SK-N-MC (cell line): ENCODE data around the gene GNB3.

Source experiments
- DNase-seq: peaks from one replicate; pipeline ENCODE4 v3.0.0-alpha.2; 2011; ENCODE audit warnings: low read depth, low spot score
- H3K27ac ChIP-seq: fragments of 200-600 bp; sonication (generic); 2 replicates; pipeline ENCODE4 v1.5.1; 2016; ENCODE audit warnings: mixed run types
- H3K36me3 ChIP-seq: fragments of 200-600 bp; sonication (generic); 2 replicates; pipeline ENCODE4 v1.6.1; 2017; ENCODE audit warnings: antibody characterized with exemption, low read length, mixed read lengths; ENCODE audit not compliant: insufficient read depth
- H3K4me3 ChIP-seq: fragments of 200-600 bp; sonication (generic); 2 replicates; pipeline ENCODE4 v1.5.1; 2016
- H3K9ac ChIP-seq: fragments of 200-600 bp; sonication (generic); 2 replicates; pipeline ENCODE4 v1.8.0; 2017; ENCODE audit warnings: mixed run types, mixed read lengths; ENCODE audit not compliant: insufficient read length
- H3K9me3 ChIP-seq: fragments of 200-600 bp; sonication (generic); 2 replicates; pipeline ENCODE4 v1.6.1; 2017; ENCODE audit warnings: low read depth, mild to moderate bottlenecking, antibody characterized with exemption, low read length, moderate library complexity, mixed read lengths
- EZH2 ChIP-seq: fragments of 200-600 bp; sonication (generic); IDR thresholded peaks from one replicate; pipeline ENCODE4 v1.6.1; 2017; ENCODE audit warnings: antibody characterized with exemption
- FOXP2 ChIP-seq: optimal IDR thresholded peaks from 2 replicates; pipeline ENCODE3; 2011; ENCODE audit warnings: mild to moderate bottlenecking, moderate library complexity; ENCODE audit not compliant: insufficient read depth; ENCODE audit errors: extremely low read length, control extremely low read depth
- POLR2AphosphoS5 ChIP-seq: IDR thresholded peaks from 2 replicates; pipeline ENCODE4 v1.6.1; 2012; ENCODE audit warnings: mild to moderate bottlenecking, low read depth, low read length, borderline replicate concordance

The GNB3 gene

GRCh38 chr12:6810758-6811157, 30.0 kb upstream of the GNB3 start:
- no peak overlapping the region for H3K4me3 ChIP-seq
- no peaks in the 10 kb centered on the region for H3K36me3 ChIP-seq
- H3K9me3 ChIP-seq, result no peaks in the 10 kb centered on the region
- TF ChIP-seq EZH2, result no peak
- DNase-seq, result no peak
- no peak overlapping the region for H3K9ac ChIP-seq
- no peak overlapping the region for H3K27ac ChIP-seq

DNA sequence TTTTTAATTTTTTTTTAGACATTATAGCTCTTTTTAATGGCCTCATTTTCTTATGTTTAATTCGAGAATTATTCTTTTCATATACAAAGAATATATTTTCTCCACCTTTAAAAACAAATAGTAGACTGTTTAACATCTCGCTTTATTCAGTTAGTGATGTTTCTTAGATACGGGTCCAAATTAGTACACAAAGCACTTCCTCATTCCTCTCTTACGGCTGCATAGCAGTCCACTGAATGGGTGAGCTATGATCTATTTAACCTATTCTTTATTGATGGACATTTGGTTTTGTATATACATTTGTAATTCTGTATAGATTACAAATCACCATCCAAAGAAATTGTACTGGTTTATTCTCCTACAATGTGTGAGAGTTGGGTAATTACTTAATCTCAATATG, 27.4 kb upstream of the GNB3 start:
- Histone ChIP-seq H3K27ac (no peak overlapping the region), H3K9ac (no peak overlapping the region), H3K36me3 (no peaks in the 10 kb centered on the region), H3K9me3 (no peaks in the 10 kb centered on the region), H3K4me3 (no peak overlapping the region)
- TF ChIP-seq EZH2 (no peak), POLR2AphosphoS5 (no peak), FOXP2 (no peak)
- no peak for DNase-seq

DNA sequence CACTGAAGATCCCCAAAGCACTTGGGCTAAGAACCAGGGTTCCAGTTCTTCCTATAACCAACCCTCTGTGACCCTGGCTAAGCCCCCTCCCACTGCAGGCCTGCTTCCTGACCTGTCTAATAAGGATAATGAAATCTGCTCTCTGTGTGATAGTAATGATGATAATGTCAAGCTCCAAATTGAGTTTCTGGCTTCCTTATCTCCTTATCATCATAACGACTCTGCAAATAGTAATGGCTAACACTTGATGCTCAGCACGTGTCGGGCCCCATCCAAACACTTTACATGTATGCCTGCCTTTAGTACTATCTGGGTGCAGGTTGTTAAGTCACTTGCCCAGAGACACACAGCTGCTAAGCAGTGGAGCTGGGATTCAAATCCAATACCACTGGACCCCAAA, 24.1 kb upstream of the GNB3 start:
- no peak overlapping the region for H3K4me3 ChIP-seq
- H3K27ac ChIP-seq, result no peak overlapping the region
- no peak for DNase-seq
- no peaks in the 10 kb centered on the region for H3K36me3 ChIP-seq
- no peak overlapping the region for H3K9ac ChIP-seq
- no peaks in the 10 kb centered on the region for H3K9me3 ChIP-seq
- no peak for TF ChIP-seq FOXP2
- no peak for TF ChIP-seq EZH2
- TF ChIP-seq POLR2AphosphoS5, result no peak

DNA sequence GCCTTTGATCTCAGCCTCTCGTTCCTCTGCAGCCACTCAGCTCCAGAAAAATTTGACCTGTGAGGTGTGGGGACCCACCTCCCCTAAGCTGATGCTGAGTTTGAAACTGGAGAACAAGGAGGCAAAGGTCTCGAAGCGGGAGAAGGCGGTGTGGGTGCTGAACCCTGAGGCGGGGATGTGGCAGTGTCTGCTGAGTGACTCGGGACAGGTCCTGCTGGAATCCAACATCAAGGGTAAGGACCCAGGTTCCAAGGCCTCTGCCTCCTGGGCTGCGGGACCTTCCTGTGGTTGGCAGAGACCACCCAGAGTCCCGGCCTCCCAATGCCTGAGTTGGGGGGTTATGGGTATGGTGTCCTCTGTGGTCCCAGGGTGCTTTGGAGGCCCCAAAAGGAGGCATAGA, 23.6 kb upstream of the GNB3 start:
- H3K36me3 ChIP-seq, result no peaks in the 10 kb centered on the region
- H3K9me3 ChIP-seq, result no peaks in the 10 kb centered on the region
- TF ChIP-seq FOXP2 (no peak), POLR2AphosphoS5 (no peak), EZH2 (no peak)
- H3K4me3 ChIP-seq, result no peak overlapping the region
- DNase-seq, result no peak
- H3K27ac ChIP-seq, result no peak overlapping the region
- no peak overlapping the region for H3K9ac ChIP-seq

- no peaks in the 10 kb centered on the region for H3K9me3 ChIP-seq
- no peak for DNase-seq
Observed at GRCh38 chr12:6817662-6818157, 23.0 kb upstream of the GNB3 start.

GRCh38 chr12:6818222-6818621, 22.5 kb upstream of the GNB3 start:
- H3K27ac ChIP-seq, result no peak overlapping the region
- TF ChIP-seq POLR2AphosphoS5 (no peak), FOXP2 (no peak), EZH2 (no peak)
- no peaks in the 10 kb centered on the region for H3K36me3 ChIP-seq
- DNase-seq, result no peak
- H3K4me3 ChIP-seq, result no peak overlapping the region
- no peak overlapping the region for H3K9ac ChIP-seq
- no peaks in the 10 kb centered on the region for H3K9me3 ChIP-seq

More at GRCh38 chr12:6817662-6818157, 23.0 kb upstream of the GNB3 start:
- H3K4me3 ChIP-seq, result no peak overlapping the region
- H3K27ac ChIP-seq, result no peak overlapping the region
- H3K36me3 ChIP-seq, result no peaks in the 10 kb centered on the region
- H3K9ac ChIP-seq, result no peak overlapping the region
- TF ChIP-seq POLR2AphosphoS5, result no peak
- TF ChIP-seq FOXP2, result no peak
- no peak for TF ChIP-seq EZH2

DNA sequence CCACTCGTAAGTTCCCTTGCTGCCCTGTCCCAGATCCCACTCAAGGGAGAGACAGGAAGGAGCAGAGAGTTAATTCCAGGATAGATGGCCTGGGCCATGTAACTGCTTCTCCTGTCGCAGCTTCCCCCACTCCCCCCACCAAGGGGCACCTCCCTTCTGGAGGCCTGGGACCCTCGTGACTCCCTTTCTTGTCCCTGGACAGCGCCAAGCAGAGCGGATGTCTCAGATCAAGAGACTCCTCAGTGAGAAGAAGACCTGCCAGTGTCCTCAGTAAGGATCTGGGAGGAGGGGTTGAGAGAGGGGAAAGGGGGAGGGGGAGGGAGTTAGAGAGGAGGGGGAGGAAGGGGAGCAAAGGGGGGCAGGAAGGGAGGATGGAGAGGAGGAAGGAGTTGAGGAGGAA, 22.1 kb upstream of the GNB3 start:
- no peak overlapping the region for H3K4me3 ChIP-seq
- no peak overlapping the region for H3K9ac ChIP-seq
- H3K9me3 ChIP-seq, result no peaks in the 10 kb centered on the region
- H3K27ac ChIP-seq, result no peak overlapping the region
- TF ChIP-seq POLR2AphosphoS5 (no peak), FOXP2 (no peak), EZH2 (no peak)
- DNase-seq, result no peak
- no peaks in the 10 kb centered on the region for H3K36me3 ChIP-seq

DNA sequence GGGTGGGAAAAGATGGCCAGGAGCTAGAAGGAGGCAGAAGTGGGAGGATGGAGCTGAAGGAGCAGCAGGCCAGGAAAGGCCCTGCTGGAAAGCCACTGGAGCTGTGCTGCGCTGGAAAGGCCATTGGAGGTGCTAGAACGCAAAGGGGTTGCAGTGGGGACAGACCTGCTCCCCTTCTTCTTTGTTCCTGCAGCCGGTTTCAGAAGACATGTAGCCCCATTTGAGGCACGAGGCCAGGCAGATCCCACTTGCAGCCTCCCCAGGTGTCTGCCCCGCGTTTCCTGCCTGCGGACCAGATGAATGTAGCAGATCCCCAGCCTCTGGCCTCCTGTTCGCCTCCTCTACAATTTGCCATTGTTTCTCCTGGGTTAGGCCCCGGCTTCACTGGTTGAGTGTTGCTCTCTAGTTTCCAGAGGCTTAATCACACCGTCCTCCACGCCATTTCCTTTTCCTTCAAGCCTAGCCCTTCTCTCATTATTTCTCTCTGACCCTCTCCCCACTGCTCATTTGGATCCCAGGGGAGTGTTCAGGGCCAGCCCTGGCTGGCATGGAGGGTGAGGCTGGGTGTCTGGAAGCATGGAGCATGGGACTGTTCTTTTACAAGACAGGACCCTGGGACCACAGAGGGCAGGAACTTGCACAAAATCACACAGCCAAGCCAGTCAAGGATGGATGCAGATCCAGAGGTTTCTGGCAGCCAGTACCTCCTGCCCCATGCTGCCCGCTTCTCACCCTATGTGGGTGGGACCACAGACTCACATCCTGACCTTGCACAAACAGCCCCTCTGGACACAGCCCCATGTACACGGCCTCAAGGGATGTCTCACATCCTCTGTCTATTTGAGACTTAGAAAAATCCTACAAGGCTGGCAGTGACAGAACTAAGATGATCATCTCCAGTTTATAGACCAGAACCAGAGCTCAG, 21.4 kb upstream of the GNB3 start:
- DNase-seq, result no peak
- Histone ChIP-seq H3K36me3 (no peaks in the 10 kb centered on the region), H3K9me3 (no peaks in the 10 kb centered on the region), H3K27ac (no peak overlapping the region), H3K4me3 (no peak overlapping the region), H3K9ac (no peak overlapping the region)
- TF ChIP-seq EZH2 (no peak), FOXP2 (no peak), POLR2AphosphoS5 (no peak)

DNA sequence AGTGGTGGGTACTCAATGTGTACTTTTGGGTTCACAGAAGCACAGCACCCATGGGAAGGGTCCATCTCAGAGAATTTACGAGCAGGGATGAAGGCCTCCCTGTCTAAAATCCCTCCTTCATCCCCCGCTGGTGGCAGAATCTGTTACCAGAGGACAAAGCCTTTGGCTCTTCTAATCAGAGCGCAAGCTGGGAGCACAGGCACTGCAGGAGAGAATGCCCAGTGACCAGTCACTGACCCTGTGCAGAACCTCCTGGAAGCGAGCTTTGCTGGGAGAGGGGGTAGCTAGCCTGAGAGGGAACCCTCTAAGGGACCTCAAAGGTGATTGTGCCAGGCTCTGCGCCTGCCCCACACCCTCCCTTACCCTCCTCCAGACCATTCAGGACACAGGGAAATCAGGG, 20.6 kb upstream of the GNB3 start:
- Histone ChIP-seq H3K4me3 (no peak overlapping the region), H3K9ac (no peak overlapping the region)
- DNase-seq, result no peak

More for the DNA sequence above, 20.6 kb upstream of the GNB3 start:
- Histone ChIP-seq H3K36me3 (no peaks in the 10 kb centered on the region), H3K9me3 (no peaks in the 10 kb centered on the region), H3K27ac (no peak overlapping the region)
- TF ChIP-seq FOXP2 (no peak), EZH2 (no peak), POLR2AphosphoS5 (no peak)
